ENCODE results near the gene PRMT7.

The PRMT7 gene

GRCh38 chr16:68350813-68351350 lies 40.1 kb downstream of the PRMT7 start:
- no peak for DNase-seq

DNA sequence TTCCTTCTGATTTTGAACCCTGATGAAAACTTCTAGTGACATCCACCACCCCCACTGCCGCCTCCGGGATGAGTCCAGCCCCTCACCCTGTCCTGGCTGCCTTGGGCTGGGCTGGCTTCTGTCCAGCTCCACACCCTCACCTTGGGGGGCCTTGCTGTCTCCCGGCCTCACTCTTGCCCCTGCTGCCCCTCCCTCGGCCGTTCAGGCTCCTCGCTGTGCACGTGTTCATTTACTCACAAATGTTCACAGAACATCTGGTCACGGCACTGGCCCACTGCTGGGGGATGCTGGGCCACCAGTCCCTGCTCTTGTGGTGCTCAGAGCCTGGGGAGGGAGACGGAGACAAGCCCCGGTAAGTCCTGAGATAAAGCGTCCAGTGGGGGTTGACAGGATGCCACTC lies 40.6 kb downstream of the PRMT7 start:
- DNase-seq: no peak

GRCh38 chr16:68351991-68352431 lies 41.2 kb downstream of the PRMT7 start:
- DNase-seq: no peak

DNA sequence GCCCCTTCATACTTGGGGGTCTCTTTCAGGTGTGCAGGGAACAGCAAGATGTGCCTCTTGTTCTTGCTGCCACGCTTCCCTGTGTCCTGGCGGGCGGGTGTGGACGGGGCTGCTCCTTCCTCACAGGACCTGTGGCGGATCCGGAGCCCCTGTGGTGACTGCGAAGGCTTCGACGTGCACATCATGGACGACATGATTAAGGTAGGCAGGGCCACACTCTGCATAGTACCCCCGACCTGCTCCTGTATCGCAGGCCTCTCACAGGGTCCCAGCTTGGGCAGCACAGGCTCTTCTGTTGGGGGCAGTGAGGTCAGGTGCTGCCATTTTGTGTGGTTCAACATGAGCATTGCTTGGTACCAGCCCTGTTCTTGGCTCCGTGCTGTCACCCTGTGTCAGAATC lies 42.5 kb downstream of the PRMT7 start:
- DNase-seq: no peak

- DNase-seq: no peak
Observed at GRCh38 chr16:68354816-68355215, 44.0 kb downstream of the PRMT7 start.

DNA sequence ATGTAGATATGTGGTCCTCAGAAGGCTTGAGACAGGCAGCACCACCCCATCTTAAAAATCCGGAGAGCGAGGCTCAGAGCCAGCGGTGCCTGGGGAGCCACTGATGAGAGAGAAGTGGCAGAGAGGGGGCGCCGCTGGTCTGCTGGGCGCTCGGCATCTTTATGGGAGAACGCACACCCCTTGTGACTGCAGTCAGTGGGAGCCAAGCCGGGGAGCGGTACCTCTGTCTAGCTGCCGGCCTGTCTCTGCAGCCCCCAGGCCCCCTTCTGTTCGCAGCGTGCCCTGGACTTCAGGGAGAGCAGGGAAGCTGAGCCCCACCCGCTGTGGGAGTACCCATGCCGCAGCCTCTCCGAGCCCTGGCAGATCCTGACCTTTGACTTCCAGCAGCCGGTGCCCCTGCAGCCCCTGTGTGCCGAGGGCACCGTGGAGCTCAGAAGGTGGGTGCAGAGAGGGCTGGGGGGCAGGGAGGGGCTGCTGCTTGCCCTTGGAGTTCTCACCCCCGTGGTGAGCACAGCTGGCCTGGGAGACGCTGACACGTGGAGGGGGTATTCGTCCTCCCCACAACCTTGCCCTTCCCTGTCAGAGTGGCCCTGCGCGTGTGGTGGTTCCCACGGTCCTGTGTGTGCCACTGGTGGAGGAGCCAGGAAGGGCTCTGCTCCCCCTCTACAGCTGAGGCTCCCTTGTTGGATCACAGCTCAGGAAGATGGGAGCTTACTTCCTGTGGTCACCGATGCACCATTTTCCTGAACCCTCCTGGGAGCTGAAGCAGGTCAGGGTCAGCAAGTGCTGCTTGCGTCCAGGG lies 44.8 kb downstream of the PRMT7 start:
- no peak for DNase-seq

- DNase-seq: no peak
Observed at GRCh38 chr16:68356249-68356918, 45.6 kb downstream of the PRMT7 start.

- no peak for DNase-seq
Observed at GRCh38 chr16:68356919-68357286, 46.1 kb downstream of the PRMT7 start.

DNA sequence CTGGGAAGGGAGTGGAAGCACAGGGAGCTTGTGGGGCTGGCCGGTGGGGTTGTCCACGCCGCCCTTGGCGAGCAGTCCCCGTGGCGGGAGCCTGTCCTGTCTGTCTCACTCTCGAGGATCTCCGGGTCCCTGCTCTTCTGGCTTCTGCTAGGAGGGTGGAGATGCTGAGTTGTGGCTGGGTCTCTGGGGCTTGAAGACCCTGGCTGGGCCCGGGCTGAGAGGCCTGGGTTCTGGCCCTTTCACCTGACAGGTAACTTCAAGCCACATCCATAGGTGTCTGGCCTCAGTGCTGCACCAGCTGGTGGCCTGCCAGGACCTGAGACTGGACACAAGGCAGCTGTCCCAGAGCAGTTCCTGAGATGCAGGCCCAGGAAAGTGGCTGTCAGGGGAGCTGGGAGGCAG lies 46.7 kb downstream of the PRMT7 start:
- DNase-seq: no peak

DNA sequence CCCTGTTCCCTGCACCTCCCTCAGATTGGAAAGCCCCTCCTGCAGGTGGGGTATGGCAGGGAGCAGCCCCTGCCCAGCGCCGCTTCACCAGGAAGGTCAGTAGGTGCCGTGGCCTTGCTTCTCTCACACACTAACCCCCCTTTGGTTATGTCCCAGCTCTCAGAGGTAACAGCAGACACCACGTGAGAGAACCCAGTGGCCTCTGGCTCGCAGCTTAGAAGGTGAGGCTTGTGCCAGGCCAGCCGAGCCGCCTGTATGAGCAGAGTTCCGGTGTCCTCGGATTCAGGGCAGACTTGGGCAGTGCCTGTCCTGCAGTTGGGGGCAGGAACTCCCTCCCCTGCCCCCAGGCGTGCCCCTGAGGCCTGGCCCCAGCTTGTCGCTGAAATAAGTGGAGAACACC lies 47.1 kb downstream of the PRMT7 start:
- no peak for DNase-seq

DNA sequence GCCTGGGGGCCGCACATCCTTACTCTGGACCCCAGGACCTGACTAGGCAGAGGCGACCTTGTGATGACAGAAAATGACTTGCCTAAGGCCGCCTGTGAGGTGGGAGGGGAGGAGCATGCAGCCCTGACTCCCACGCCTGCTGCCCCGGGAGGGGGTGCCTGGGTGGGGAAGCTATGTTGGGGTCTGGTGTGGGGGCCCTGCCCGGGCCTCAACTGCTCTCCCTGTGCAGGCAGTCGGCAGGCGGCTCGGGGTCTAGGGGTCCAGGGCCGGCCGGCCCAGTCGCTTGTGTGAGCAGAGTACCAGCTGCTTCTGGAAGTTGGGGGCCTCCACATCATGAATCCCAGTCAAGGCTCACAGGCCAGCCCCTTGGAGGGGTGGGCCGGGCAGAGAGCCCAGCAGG lies 48.1 kb downstream of the PRMT7 start:
- DNase-seq: no peak

GRCh38 chr16:68359398-68360191 lies 48.8 kb downstream of the PRMT7 start:
- DNase-seq: no peak

- no peak for DNase-seq
Observed at GRCh38 chr16:68360547-68360946, 49.7 kb downstream of the PRMT7 start.

DNA sequence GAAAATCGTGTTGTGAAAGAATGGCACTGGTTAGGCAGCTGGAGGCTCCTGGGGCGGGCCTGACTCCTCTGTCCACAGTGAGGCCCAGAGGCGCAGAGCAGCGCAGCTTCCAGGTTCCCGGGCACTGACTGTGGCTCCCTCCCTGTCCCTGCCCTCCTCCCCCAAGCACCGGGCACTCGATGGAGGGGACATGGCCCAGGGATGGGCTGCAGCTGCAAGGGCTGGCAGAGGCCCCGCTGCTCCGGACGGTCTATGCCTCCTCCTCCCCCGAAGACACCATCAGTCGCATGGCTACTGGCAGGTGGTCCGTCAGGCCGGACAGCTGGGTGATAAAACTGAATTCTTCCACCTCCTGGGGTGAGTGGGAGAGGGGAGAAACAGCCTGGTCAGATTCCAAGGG lies 50.1 kb downstream of the PRMT7 start:
- no peak for DNase-seq

DNA sequence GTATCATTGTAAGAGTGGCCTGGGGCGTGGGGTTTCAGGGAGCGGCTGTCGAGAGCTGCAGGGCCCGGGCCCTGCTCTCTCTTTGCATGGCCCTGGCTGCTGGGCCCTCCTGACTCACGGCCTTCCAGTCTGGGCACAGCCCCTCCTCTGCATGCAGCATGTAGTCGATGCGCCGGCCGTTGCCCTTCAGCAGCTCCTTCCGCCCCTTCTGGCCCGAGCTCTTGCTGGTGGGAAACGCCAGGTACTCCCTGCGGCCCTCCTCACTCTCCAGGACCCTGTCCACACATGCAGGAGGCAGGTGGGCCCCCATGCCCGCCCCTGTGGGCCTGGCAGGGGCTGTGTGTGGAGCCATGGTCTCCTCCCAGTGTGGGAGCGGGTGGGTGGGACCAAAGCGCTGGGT lies 50.7 kb downstream of the PRMT7 start:
- no peak for DNase-seq

DNA sequence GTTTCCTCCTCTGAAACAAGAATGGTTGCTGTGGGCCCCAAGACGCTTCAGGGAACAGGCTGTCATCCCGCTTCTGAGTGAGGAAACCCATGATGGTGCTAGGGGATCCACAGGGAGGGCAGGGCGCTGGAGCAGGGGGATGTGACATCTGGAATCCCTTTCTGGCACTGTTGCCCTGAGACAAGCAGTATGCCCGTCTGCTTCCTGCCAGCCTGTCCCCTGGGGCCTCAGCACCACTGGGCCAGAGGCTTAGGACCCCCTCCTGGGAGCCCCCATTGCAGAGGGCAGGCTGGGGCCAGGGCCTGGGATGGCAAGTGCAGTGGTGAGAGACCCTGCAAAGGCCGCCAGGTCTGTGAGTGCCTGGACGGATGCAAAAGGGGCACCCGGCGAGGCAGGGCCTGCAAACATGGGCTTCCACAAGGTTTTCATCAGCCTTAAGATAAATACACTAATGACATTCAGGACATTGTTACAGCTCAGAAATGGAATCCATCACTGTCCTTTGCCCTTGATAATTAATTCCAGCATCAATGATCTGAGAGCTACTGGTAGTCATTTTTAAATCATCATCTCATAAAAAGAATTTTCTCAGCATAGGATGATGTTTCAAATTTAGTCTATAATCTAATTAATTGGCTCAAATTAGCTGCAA lies 51.6 kb downstream of the PRMT7 start:
- DNase-seq: no peak

- DNase-seq: no peak
Observed at GRCh38 chr16:68362947-68363657, 52.3 kb downstream of the PRMT7 start.

GRCh38 chr16:68363658-68364521 lies 53.1 kb downstream of the PRMT7 start:
- no peak for DNase-seq

- no peak for DNase-seq
Observed at GRCh38 chr16:68364561-68364998, 53.8 kb downstream of the PRMT7 start.

GRCh38 chr16:68365167-68365817 lies 54.5 kb downstream of the PRMT7 start:
- DNase-seq: no peak

DNA sequence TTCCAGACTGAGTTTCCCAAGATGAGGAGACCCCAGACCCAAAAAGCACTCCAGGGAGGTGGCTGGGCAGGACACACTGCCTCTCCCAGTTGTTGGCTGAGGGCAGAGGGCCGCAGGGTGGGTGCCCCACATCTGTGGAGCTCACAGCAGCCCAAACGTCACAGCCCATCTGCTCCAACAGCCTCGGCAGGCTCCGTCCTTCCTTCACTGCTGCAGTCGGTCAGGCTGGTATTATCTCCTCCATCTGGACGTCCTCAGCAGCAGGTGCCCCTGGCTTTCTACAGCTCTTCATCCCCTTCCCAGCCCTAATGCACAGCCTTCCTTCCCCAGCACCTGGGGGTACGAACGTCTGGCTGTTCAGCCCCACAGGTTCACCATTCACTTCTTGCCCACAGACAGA lies 55.2 kb downstream of the PRMT7 start:
- DNase-seq: no peak

All from NCI-H2171 treated with DMSO at 0.1 percent for 48 hours (cell line).